GM12864 (cell line): ENCODE data around the gene PPP2R5C.

Experiments
- DNase-seq: peaks from one replicate; pipeline ENCODE4 v3.0.0-alpha.2; 2011; ENCODE audit warnings: low read depth
- H3K4me3 ChIP-seq: 2 replicates; pipeline ENCODE4 v1.5.1; 2011; ENCODE audit warnings: mild to moderate bottlenecking, low read depth, low read length, control low read depth
- TF ChIP-seq, protein P1 (sequence below): IDR thresholded peaks from 2 replicates; pipeline ENCODE4 v1.5.1; 2011; ENCODE audit warnings: low read depth, mild to moderate bottlenecking, moderate library complexity, low read length, control low read depth, inconsistent platforms; ENCODE audit errors: missing control alignments

The PPP2R5C gene

DNA sequence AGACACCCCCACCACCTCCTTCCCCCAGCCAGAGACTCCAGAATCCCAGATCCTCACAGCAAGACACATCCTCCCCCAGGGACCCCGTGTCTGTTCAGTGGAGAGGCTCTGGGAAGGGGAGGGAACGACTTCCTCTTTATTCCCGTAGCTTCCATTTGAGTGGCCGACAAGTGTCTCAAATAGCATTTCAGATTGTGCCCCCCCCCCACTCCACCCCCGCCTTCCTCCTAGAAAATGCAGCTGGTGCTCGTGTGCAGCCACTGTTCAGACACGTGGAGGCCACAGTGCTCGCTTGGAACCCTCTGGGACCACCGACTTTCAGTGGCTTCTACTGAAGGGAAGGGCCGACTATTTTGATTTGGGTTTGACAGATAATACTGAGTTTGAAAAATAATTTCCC lies 14.3 kb downstream of the PPP2R5C start:
- no peak overlapping the region for H3K4me3 ChIP-seq
- TF ChIP-seq, protein P1, sequence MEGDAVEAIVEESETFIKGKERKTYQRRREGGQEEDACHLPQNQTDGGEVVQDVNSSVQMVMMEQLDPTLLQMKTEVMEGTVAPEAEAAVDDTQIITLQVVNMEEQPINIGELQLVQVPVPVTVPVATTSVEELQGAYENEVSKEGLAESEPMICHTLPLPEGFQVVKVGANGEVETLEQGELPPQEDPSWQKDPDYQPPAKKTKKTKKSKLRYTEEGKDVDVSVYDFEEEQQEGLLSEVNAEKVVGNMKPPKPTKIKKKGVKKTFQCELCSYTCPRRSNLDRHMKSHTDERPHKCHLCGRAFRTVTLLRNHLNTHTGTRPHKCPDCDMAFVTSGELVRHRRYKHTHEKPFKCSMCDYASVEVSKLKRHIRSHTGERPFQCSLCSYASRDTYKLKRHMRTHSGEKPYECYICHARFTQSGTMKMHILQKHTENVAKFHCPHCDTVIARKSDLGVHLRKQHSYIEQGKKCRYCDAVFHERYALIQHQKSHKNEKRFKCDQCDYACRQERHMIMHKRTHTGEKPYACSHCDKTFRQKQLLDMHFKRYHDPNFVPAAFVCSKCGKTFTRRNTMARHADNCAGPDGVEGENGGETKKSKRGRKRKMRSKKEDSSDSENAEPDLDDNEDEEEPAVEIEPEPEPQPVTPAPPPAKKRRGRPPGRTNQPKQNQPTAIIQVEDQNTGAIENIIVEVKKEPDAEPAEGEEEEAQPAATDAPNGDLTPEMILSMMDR: no peak
- no peak for DNase-seq

DNA sequence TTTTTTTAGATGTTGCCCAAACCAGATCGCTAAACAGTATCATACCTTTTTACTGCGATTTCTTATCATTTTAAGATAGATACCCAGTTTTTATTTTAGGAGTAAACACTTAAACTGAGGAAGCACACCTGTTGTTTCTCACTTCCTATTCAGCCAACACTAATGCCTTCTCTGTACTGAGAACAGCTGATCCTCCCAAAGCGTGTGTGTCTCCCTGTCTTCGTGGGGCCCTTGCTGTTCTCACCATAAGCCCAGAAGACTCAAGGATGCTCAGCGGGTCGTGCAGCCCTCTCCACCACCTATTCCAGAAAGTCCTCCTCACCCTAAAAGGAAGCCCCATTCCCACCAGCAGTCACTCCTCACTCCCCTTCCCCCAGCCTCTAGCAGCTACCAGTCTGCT lies 14.8 kb downstream of the PPP2R5C start:
- no peak overlapping the region for H3K4me3 ChIP-seq
- TF ChIP-seq, protein P1: no peak
- DNase-seq: no peak

DNA sequence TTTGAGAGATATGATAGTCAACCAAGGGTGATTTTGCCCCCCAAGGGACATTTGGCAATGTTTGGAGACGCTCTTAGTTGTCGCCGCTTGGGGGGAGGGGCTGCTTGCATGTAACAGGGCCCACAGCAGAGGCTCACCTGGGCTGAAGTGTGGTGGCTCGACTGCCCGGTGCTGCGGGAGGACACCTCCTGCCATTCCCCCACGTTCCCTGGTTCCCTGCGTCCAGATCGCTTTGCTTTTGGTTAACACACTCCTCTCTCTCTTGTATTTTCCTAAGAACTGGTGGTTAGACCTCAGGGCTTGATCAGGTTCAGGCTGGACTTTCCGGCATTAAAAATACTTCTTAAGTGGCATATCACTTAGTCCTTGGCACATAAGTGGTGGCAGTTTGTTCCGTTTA lies 18.9 kb downstream of the PPP2R5C start:
- no peak for DNase-seq
- TF ChIP-seq, protein P1: no peak
- no peak overlapping the region for H3K4me3 ChIP-seq

DNA sequence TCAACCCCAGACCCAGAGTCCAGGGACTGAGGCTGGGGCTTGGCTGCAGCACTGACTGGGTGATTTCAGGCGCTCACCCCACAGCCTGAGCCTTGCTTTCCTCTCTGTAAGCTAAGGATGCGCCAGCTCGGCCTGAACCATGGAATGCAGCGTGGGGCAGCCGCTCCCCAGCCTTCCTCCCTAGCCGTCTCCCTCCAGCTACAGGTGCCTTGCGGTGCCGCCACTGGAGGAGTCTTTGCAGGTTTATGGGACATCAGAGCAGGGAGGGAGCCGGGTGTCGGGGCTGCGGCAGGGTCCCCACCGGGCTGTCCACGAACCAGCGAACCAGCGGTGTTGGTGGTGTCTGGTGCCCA lies 19.4 kb downstream of the PPP2R5C start:
- H3K4me3 ChIP-seq: no peak overlapping the region
- TF ChIP-seq, protein P1: no peak
- no peak for DNase-seq

DNA sequence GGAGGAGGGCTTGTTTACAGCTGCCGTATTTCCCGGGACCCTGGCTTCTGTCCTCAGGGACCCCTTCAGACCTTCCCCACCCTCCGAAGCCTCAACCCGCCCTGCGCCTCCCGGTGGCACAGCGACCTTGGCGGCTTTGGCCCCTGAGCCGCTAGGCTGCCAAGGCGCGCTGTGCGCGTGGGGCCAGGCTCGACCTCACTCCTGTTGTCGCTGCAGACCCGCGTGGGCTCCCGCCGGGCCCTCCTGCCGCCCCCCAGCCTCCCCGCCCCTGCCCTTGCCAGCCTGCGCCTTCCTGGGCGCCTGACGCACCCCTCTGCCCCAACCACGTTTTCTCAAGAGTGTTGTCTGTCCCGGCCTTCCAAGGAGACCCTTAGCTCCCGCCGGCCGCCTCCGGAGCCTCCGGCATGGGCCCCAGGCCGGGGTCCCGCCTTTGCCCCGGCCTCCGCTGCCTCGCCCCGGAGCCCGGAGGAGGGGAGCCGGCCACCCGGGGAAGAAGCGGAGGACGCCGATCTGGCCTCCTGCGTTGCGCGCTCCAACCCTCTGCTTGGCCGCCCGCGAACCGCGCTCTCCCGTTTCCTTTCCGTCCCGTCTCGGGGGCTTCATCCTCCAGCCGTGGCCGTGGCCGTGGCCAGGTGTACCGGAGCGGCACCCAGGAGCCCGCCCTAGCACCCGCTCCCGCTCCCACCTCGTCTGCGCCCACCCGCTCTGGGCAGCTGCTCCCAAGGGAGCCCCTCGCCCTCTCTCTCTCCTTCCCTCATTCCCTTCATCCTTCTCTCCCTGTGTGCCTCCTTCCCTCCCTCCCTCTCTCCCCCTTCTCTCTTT lies 19.9 kb downstream of the PPP2R5C start:
- no peak for DNase-seq
- peak overlapping the region; percentile 50 for H3K4me3 ChIP-seq
- TF ChIP-seq, protein P1: no peak

DNA sequence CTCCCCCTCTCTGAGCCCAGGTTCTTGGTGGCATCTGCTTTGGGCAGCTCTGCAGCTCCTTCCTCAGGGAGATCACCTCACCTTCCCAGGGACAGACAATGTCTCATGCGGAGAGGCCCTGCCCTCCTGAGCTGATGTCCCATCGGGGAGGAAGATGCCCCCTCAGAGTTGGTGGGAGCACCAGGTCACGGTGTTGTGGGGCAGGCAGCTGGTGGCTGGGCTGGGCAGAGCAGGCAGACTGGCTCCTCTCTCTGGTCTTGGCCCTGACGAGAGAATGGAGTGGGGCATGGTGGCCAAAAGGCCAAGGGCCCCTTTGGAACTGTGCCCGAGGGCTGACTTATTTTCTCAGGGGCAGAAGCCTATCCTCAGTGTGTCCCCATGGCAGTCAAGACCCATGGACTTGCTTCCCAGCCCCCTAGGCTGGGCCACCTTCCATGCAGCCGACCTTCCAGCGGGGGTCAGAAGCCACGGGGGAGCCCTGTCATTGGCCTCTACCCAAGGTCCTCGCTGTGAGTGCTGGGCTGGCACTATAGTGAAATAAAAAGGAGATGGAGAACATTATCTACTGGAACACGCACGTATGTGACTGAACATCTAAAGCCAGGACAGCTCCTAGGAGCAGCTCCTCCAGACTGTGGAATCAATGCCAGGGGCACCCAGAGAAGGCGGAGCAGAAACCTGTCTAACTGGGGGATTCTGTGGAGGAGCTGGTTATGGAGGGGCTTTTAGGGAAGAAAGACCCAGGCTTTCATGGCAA lies 21.9 kb downstream of the PPP2R5C start:
- H3K4me3 ChIP-seq: no peak overlapping the region
- TF ChIP-seq, protein P1: no peak
- DNase-seq: no peak
